ENCODE results near the gene TRAFD1. TPM values are rescaled to one million over a fixed set of nuclear protein-coding genes. Genes with fewer than 3 reads are reported as not detected.

Gene TRAFD1
- total RNA-seq, 1 donor from 2014 or later, result 98.6 TPM

- intact Hi-C loops (cut with micrococcal nuclease), result no loop called here
Measured at GRCh38 chr12:112115259-112116045, 9.9 kb upstream of the TRAFD1 start.

GRCh38 chr12:112116232-112117060 is 8.9 kb upstream of the TRAFD1 start:
- intact Hi-C loops (cut with micrococcal nuclease), result no loop called here

DNA sequence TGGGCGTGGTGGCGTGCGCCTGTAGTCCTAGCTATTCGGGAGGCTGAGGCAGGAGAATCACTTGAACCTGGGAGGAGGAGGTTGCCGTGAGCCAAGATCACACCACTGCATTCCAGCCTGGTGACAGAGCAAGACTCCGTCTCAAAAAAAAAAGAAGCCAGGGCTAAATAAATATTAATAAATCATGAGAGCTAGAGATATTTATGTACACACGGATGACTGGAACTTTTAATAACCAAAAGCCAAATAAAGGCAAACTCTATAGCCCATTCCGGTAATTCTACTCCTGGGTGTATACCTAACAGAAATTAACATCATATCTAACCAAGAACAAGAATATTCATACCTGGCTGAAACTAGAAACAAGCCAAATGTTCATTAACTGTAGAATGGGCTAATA is 7.7 kb upstream of the TRAFD1 start:
- intact Hi-C loops (cut with micrococcal nuclease), result no loop called here

DNA sequence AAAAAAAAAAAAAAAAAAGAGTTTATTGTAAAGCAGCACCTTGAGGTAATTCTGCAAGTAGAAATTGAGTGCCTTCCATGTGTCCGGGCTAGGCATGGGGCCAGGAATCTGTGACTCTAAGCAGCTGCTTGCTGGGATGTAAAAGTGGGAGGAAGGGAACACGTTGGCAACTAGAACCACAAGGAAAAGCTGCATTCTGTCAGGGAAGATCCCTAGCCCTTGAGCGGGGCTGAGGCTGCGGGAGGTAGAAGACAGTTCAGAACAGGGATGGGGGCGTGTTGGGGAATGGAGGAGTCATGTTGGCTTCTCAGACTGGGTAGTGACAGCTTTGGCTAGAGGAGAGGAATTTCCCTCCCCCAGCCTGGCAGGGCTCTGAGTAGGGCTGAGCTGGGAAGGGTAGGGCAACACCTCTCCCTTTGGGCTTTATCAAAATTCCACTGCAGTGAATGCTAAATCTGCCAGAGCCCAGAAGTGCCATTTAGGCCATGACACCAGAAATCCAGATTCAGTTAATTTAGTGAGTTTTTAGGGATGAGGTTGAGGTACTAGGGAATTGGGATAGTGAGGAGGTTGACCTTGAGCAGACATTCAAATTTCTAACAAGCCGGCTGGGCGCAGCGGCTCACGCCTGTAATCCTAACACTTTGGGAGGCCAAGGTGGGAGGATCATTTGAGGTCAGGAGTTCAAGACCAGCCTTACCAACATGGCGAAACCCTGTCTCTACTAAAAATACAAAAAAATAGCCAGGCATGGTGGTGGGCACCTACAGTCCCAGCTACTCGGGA is 3.4 kb upstream of the TRAFD1 start:
- intact Hi-C loops (cut with micrococcal nuclease), result no loop called here

DNA sequence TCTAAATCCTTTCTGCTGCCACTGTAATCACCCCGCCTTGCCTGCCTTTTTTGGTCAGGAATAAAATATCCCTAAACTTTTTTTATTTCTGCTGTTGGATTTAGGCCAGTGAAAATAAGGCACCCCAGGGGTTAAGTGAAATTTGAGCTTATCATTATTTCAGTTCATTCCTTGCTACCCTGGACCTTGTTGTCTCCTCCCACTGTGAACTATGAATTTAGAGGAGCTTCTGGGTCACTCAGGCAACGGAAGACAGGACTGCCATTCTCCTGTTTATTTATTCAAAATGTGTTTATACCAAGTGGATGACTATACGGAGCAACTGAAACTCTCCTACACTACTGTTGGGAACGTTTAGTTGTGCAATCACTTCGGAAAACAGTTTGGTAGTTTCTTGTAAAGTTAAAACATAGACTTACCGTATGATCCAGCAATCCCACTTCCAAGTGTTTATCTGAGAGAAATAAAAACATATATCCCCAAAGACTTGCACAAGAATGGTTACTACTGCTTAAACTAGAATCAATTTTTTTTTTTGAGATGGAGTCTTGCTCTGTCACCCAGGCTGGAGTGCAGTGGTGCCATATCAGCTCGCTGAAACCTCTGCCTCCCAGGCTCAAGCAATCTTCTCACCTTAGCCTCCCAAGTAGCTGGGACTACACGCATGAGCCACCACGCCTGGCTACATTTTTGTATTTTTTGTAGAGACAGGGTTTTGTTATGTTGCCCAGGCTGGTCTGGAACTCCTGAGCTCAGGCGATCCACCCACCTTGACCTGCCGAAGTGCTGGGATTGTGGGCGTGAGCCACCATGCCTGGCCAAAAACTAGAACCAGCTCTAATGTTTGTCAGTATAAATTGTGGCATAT is 2.3 kb upstream of the TRAFD1 start:
- intact Hi-C loops (cut with micrococcal nuclease), result no loop called here

DNA sequence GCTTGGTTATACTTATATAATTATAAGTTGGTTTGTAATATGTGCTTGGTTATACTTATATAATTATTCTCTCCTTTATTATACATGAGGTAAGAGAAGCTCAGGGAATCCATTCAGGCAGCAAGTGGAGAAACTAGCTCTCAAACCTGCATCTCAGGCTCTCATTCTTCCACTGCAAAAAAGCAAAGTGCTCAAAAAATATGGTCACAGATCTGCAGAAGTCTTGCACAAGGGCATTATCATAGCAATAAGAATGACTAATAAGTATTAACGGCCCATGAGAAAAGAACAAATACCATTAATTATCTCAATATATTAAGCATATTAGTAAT is 476 bp upstream of the TRAFD1 start:
- intact Hi-C loops (cut with micrococcal nuclease), result loop anchor here (1.0 to 5.0 kb wide), 6 partner anchors 17 to 440 kb away; partner anchors contain the start of genes BRAP, ERP29, HECTD4 and NAA25

- intact Hi-C loops (cut with micrococcal nuclease), result loop anchor here (1.0 to 5.0 kb wide), 6 partner anchors 18 to 441 kb away; partner anchors contain the start of genes BRAP, ERP29, HECTD4 and NAA25
Measured at GRCh38 chr12:112126000-112126438, 659 bp downstream of the TRAFD1 start.

GRCh38 chr12:112126911-112127310 is 1.6 kb downstream of the TRAFD1 start:
- intact Hi-C loops (cut with micrococcal nuclease), result loop anchor here (5.0 kb wide), 1 partner anchor 135 kb away; no protein-coding TSS in a partner anchor

DNA sequence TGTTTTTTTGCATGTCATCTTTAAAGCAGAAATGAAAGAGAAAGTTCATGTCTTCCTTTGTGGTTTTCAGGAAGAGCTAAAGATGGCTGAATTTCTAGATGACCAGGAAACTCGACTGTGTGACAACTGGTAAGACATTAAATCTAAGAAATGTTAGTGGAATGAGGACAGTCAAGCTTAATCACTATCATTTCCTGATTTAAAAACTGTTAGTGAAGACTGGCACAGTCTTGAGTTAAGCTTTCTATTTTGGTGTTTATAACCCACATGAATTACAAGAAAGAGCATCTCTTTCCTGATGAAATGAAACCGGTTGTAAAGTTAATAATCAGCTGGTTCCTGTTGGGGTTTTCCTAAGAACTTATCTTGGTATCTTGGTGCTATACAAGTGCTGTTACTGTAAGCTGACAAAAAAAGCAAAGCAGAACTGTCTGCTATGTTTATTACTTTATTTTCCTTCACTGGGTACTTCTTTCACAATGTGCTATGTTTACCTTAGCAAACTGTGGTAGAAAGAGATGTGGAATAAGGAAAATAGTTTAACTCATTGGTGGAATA is 5.2 kb downstream of the TRAFD1 start:
- intact Hi-C loops (cut with micrococcal nuclease), result loop anchor here (1.0 to 5.0 kb wide), 10 partner anchors 22 to 847 kb away; partner anchors contain the start of genes ACAD10, ERP29, HECTD4 and MAPKAPK5

GRCh38 chr12:112131686-112132085 is 6.3 kb downstream of the TRAFD1 start:
- intact Hi-C loops (cut with micrococcal nuclease), result loop anchor here (2.0 to 5.0 kb wide), 5 partner anchors 34 to 846 kb away; partner anchors contain the start of genes HECTD4 and OAS2

- intact Hi-C loops (cut with micrococcal nuclease), result loop anchor here (5.0 kb wide), 2 partner anchors 36 to 844 kb away; partner anchors contain the start of gene OAS2
Measured at GRCh38 chr12:112133418-112133817, 8.1 kb downstream of the TRAFD1 start.

DNA sequence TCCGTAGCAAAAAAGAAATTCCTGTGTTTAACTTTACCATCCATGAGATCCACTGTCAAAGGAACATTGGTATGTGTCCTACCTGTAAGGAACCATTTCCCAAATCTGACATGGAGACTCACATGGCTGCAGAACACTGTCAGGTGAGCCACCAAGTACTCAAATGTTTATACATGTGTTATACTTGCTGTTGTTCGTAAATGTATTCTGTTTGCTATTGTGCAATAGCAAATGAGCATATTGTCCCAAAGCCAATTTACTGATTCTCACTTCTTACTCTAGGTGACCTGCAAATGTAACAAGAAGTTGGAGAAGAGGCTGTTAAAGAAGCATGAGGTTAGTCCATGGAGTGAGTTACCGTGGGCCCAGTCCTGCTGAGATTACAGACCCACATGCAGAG is 9.4 kb downstream of the TRAFD1 start:
- intact Hi-C loops (cut with micrococcal nuclease), result loop anchor here (5.0 kb wide), 2 partner anchors 37 to 843 kb away; partner anchors contain the start of gene OAS2

GRCh38 chr12:112140728-112141127 is 15.4 kb downstream of the TRAFD1 start:
- intact Hi-C loops (cut with micrococcal nuclease), result no loop called here

DNA sequence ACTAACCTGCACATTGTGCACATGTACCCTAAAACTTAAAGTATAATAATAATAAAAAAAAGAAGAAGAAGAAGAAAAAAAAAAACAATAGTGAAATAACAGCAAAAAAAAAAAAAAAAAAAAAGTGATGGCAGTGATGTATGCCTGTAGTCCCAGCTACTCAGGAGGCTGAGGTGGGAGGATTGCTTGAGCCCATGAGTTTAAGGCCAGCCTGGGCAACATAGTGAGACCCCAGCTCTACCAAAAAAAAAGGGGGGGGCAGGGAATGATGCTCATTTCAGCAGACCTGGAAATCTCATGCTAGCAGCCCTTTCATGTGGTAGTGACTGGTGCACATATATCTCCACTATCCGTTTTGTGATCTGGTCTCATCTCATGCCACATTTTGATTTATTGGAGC is 20.8 kb downstream of the TRAFD1 start:
- intact Hi-C loops (cut with micrococcal nuclease), result no loop called here

DNA sequence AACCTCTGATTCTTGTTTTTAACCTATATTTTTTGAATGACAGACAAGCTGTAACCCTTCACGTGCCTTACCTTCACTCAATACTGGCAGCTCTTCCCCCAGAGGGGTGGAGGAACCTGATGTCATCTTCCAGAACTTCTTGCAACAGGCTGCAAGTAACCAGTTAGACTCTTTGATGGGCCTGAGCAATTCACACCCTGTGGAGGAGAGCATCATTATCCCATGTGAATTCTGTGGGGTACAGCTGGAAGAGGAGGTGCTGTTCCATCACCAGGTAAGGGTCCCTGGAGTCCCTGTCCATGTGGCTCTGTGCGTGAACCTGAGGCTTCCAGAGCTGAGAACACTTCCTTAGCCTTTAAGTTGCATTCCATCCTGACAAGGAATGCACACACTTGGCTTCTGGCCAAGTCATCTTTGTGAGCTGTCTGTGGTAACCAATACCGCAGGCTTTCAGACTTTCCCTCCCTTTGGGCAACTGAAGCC is 22.7 kb downstream of the TRAFD1 start:
- intact Hi-C loops (cut with micrococcal nuclease), result no loop called here

DNA sequence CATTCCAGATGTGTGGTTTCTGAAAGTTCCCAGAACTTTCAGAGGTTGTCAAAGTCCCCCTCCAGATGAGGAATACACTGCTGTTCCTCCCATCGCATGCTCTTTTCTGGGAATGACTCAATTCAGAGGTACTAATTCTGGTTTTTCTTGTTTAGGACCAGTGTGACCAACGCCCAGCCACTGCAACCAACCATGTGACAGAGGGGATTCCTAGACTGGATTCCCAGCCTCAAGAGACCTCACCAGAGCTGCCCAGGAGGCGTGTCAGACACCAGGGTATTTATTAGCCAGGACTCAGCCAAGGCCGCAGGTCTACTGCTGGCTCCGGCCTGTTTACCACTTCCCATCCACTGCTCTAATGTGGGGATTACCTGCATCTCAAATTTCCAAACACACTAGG is 24.2 kb downstream of the TRAFD1 start:
- intact Hi-C loops (cut with micrococcal nuclease), result no loop called here

DNA sequence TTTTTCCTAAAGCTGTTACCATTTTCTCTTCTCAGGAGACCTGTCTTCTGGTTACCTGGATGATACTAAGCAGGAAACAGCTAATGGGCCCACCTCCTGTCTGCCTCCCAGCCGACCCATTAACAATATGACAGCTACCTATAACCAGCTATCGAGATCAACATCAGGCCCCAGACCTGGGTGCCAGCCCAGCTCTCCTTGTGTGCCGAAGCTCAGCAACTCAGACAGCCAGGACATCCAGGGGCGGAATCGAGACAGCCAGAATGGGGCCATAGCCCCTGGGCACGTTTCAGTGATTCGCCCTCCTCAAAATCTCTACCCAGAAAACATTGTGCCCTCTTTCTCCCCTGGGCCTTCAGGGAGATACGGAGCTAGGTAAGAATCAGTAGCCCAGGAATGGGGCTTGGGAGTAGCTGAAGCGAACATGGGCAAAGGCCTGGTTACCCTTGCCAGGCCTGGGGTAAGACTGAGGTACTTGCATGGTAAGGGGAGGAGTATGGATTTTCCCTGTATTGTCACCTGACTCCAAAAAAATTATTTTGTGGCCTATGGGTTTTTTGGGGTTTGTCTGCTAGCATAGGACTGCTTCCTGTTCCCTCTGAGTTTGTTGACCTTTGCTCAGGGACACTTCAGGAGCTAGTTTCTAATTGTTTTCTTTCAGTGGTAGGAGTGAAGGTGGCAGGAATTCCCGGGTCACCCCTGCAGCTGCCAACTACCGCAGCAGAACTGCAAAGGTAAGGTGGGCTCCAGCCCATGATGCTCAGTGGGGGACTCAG is 26.6 kb downstream of the TRAFD1 start:
- intact Hi-C loops (cut with micrococcal nuclease), result no loop called here

DNA sequence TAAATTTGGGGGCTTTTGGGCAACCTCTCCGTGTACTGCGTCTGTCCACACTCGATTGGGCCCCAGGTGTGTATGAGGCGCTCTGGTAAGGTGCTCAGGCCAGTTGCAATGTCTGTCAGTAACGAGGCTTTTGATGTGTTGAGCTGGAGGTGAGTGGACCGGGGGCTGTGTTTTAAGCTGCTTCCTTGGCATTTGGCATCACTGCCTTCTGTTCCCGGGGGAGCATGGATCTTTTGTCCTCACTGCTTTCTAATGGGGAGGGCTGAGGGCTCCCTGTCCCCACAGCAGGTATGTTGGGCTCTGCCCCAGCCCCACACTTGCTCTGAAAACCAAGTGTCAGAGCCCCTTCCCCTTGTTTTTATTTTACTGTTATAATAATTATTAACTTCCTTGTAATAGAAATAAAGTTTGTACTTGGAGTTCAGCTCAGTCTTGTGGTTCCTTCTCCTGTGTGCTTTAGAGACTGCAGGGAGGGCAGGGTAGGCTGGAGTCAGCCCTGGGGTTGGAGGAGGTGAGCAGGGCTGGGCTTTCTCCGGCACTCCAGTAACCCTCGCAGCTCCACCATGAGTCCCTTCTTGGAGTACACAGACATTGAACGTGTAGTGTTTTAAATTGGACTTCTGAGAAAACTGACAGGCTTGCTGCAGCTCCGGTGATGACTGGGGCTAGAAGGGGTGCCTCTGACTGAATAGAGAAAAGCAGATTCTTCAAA is 28.0 kb downstream of the TRAFD1 start:
- intact Hi-C loops (cut with micrococcal nuclease), result no loop called here

All from T-helper 1 cell treated with Interleukin-12 subunit alpha and Interleukin-12 subunit beta and Interleukin-4 antibody, amounts not matched to agents 30 ng/mL and 1 ng/mL, for 36 hours (primary cell).